C4-2B (cell line): ENCODE measurements around the gene PARD6B.

Experiments
- ZFX ChIP-seq: fragments of 450-650 bp; IDR thresholded peaks from 2 replicates; pipeline ENCODE4 v1.6.1; 2017
- TF ChIP-seq, protein P1 (sequence below): fragments of 450-650 bp; conservative IDR thresholded peaks from 2 replicates; pipeline ENCODE4 v1.5.1; 2017; ENCODE audit warnings: mild to moderate bottlenecking

DNA sequence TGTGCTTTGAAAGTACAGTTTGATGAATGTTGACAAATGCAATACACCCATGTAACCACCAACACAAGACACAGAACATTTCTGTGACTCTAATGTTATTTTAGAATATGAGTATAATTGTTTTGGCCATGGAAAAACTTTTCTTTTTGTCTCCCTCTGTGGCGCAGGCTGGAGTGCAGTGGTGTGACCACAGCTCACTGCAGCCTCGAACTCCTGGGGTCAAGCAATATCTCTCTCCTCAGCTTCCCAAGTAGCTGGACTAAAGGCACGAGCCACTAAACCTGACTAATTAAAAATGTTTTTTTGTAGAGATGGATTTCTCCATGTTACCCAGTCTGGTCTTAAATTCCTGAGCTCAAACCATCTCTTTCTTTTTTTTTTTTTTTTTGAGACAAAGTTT, 43.1 kb downstream of the PARD6B start:
- TF ChIP-seq, protein P1, sequence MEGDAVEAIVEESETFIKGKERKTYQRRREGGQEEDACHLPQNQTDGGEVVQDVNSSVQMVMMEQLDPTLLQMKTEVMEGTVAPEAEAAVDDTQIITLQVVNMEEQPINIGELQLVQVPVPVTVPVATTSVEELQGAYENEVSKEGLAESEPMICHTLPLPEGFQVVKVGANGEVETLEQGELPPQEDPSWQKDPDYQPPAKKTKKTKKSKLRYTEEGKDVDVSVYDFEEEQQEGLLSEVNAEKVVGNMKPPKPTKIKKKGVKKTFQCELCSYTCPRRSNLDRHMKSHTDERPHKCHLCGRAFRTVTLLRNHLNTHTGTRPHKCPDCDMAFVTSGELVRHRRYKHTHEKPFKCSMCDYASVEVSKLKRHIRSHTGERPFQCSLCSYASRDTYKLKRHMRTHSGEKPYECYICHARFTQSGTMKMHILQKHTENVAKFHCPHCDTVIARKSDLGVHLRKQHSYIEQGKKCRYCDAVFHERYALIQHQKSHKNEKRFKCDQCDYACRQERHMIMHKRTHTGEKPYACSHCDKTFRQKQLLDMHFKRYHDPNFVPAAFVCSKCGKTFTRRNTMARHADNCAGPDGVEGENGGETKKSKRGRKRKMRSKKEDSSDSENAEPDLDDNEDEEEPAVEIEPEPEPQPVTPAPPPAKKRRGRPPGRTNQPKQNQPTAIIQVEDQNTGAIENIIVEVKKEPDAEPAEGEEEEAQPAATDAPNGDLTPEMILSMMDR: no peak
- TF ChIP-seq ZFX: no peak
